Left ventricle myocardium inferior (tissue), 1 donor: Measurements from ENCODE around the gene ARHGAP10. TPM values are rescaled to one million over a fixed set of nuclear protein-coding genes. Genes with fewer than 3 reads are reported as not detected.

Source experiments
- DNase-seq: peaks from one replicate; pipeline ENCODE4 v3.0.0-alpha.2; 2020
- H3K27ac ChIP-seq: fragments of 200-600 bp; replicated peaks from 2 replicates; pipeline ENCODE4 v1.8.0; 2021
- H3K27me3 ChIP-seq: fragments of 200-600 bp; 2 replicates; pipeline ENCODE4 v1.8.0; 2021; ENCODE audit warnings: low read depth
- H3K36me3 ChIP-seq: fragments of 200-600 bp; 2 replicates; pipeline ENCODE4 v1.8.0; 2021
- H3K4me1 ChIP-seq: fragments of 200-600 bp; 2 replicates; pipeline ENCODE4 v1.8.0; 2021
- H3K4me3 ChIP-seq: fragments of 200-600 bp; 2 replicates; pipeline ENCODE4 v1.8.0; 2021; ENCODE audit warnings: mild to moderate bottlenecking, moderate library complexity
- H3K9me3 ChIP-seq: fragments of 200-600 bp; replicated peaks from 2 replicates; pipeline ENCODE4 v1.8.0; 2021
- CTCF ChIP-seq: fragments of 200-600 bp; IDR thresholded peaks from 2 replicates; pipeline ENCODE4 v1.8.0; 2021; ENCODE audit warnings: antibody characterized with exemption, mild to moderate bottlenecking, borderline replicate concordance
- intact Hi-C: fragments of 100-400 bp; cut with micrococcal nuclease; formaldehyde crosslinking; loops from one replicate; pipeline ENCODE4 v1.11.0; 2022
- total RNA-seq: library from RNA; stranded (reverse); fragmentation: NEBNext Ultra II Directional; extraction: Animal tissue kit (Norgen Biotek cat#: 25700); gene quantifications from one replicate; pipeline ENCODE4 v1.2.1, GENCODE V29; 2021
- donor health status: DM: no; HTN: yes; CAD: no; lungs with severe emphysema.

Gene ARHGAP10
- total RNA-seq, 1 donor from 2014 or later, result 59.7 TPM

DNA sequence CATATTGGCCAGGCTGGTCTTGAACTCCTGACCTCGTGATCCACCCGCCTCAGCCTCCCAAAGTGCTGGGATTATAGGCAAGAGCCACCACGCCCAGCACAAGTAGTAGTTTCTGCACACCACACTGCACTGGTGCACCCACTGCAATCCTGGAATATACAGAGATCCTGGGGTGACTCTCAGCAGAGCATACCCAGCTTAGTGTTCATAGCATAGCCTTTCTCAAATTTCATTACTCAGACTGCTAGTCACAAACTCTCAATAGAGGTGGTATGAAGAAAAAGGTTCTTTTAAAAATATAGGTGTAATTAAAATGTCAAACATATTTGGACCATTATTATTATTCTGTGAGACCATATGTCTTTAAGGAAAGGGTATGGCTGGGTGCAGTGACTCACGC is 6.2 kb upstream of the ARHGAP10 start:
- no peak for TF ChIP-seq CTCF
- Histone ChIP-seq H3K4me1 (peaks cover 7% of the 10 kb centered on the region), H3K9me3 (no peaks in the 10 kb centered on the region), H3K4me3 (no peak overlapping the region), H3K36me3 (no peaks in the 10 kb centered on the region), H3K27me3 (no peaks in the 10 kb centered on the region), H3K27ac (no peak overlapping the region)
- intact Hi-C loops, result no loop called here
- DNase-seq, result no peak

DNA sequence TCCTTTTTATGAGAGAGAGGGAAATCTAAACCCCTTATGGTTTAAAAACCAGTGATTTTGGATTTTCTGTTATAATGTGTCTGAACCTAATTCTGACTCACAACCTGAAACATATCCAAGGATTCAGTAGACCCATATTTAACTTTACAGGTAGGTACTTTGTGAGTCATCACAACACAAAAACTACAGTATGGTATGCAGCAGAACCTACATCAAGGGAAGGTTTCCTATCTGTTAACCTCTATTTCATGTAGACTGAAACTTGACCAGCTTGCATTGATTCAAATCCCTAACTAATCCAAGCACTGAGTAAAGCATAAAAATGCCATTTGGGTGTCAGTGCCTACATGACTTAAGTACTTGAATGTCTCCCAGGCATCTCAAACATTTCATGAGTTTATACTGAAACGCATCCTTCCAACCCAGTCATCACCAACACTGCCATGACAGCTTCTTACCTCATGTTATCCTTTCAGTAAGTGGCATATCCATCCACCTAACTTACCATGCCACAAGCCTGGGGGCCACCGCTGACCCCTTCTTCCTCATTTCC is 4.3 kb upstream of the ARHGAP10 start:
- intact Hi-C loops, result no loop called here
- H3K36me3 ChIP-seq, result no peaks in the 10 kb centered on the region
- DNase-seq, result no peak
- TF ChIP-seq CTCF, result no peak
- H3K9me3 ChIP-seq, result no peaks in the 10 kb centered on the region
- no peak overlapping the region for H3K27ac ChIP-seq
- no peaks in the 10 kb centered on the region for H3K27me3 ChIP-seq
- H3K4me3 ChIP-seq, result no peak overlapping the region
- H3K4me1 ChIP-seq, result peaks cover 21% of the 10 kb centered on the region

DNA sequence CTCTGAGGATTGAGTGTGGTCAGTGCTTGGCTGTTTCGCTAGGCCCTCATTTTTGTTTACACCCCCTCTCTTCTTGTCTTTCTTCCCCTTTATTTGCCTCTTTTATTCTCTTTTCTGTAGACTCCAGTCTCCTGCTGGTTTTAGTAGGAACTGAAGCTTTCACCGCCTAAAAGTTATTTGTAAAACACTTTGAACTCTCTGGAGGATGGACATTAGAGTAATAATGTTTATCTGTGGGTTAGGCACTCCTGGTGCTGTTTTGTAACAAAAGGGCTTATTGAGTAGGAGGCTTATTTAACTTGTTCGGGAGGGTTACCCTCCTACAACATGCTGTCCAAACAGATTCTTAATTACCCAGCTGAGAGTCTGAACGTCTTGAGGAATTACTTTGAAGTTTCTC is 1.6 kb upstream of the ARHGAP10 start:
- Histone ChIP-seq H3K4me1 (peaks cover 40% of the 10 kb centered on the region), H3K9me3 (no peaks in the 10 kb centered on the region), H3K27me3 (no peaks in the 10 kb centered on the region), H3K27ac (no peak overlapping the region), H3K36me3 (no peaks in the 10 kb centered on the region), H3K4me3 (no peak overlapping the region)
- no peak for DNase-seq
- no peak for TF ChIP-seq CTCF
- intact Hi-C loops, result no loop called here

DNA sequence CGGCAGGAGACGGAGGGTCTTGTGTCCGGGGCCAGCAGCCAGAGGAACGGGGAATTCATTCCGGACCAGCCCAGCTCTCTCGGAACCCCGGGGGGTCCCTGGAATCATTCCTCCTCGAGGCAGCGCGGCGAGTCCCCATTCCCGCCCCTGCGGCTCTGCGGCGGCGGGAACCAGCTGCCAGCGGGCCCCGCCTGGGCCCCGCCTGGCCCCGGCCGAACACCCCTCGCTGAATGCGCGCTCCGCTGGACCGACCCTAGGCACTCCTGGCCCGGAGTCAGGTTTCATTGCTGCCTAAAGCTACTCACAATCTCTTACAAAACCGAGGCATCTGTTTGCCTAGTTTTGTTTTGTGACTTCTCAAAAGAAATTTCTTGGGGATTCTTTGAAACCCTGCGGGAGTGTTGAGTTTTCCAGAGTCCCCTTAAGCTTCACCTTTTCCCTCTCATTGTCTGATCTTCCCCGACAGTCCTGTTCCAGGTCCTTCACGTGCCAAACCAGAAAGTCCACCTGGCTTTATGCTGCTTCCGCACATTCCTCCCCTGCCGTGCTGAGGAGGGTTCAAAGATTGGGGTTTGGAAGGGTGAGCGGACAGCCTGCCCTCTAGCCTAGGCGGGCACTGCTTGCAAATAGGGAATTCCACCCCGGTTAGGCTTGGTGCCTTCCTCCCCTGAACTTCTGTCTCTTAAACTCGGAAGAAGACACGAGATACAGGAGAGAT is 789 bp downstream of the ARHGAP10 start:
- Histone ChIP-seq H3K27me3 (no peaks in the 10 kb centered on the region), H3K36me3 (no peaks in the 10 kb centered on the region), H3K9me3 (no peaks in the 10 kb centered on the region), H3K4me1 (peaks cover 63% of the 10 kb centered on the region), H3K4me3 (peak overlapping the region; percentile 93), H3K27ac (peak overlapping the region; percentile 97)
- intact Hi-C loops, result no loop called here
- peak; percentile 44 for DNase-seq
- no peak for TF ChIP-seq CTCF

- intact Hi-C loops, result no loop called here
- H3K9me3 ChIP-seq, result no peaks in the 10 kb centered on the region
- H3K4me1 ChIP-seq, result peaks cover 73% of the 10 kb centered on the region
- no peaks in the 10 kb centered on the region for H3K27me3 ChIP-seq
- TF ChIP-seq CTCF, result no peak
- H3K27ac ChIP-seq, result peak overlapping the region; percentile 97
- no peaks in the 10 kb centered on the region for H3K36me3 ChIP-seq
- DNase-seq, result peak; percentile 29
- H3K4me3 ChIP-seq, result peak overlapping the region; percentile 93
Observed at GRCh38 chr4:147733716-147734344, 1.9 kb downstream of the ARHGAP10 start.
